Natural killer cell (primary cell): ENCODE measurements around the gene CGNL1. TPM values are rescaled to one million over a fixed set of nuclear protein-coding genes. Genes with fewer than 3 reads are reported as not detected.

Experiments used
- ATAC-seq, 3 donors: fragments of 150-1000 bp in 2 of 3; fragments of 200-7000 bp in 1 of 3; cut with Tn5 transposase; 1 replicate in 1 of 3; 2 replicates in 2 of 3; pipeline ENCODE4 v1.10.0; 2021; ENCODE audit warnings: mild to moderate bottlenecking in 2 of 3, moderate library complexity in 2 of 3
- DNase-seq, 2 donors: peaks; one replicate each; pipeline versions ENCODE4 v3.0.0 to v3.0.0-alpha.2; 2013 to 2021; ENCODE audit warnings: mixed read lengths in 1 of 2
- H3K27ac ChIP-seq: one replicate; pipeline ENCODE4 v1.5.1; 2013; ENCODE audit warnings: mild to moderate bottlenecking, low read length
- H3K27me3 ChIP-seq: one replicate; pipeline ENCODE4 v1.6.1; 2013; ENCODE audit warnings: low read length; ENCODE audit not compliant: control insufficient read depth, insufficient read depth
- H3K36me3 ChIP-seq: one replicate; pipeline ENCODE4 v1.6.1; 2013; ENCODE audit warnings: low read length; ENCODE audit not compliant: control insufficient read depth, insufficient read depth
- H3K4me1 ChIP-seq: one replicate; pipeline ENCODE4 v1.6.1; 2013; ENCODE audit warnings: low read length; ENCODE audit not compliant: control insufficient read depth, insufficient read depth
- H3K4me3 ChIP-seq: one replicate; pipeline ENCODE4 v1.5.1; 2013; ENCODE audit warnings: low read length
- H3K9me3 ChIP-seq: one replicate; pipeline ENCODE4 v1.6.1; 2013; ENCODE audit warnings: low read length; ENCODE audit not compliant: control insufficient read depth, insufficient read depth
- H3K27ac Mint-ChIP-seq, 2 donors: one replicate each; pipeline ENCODE4 v1.8.0; 2022; ENCODE audit warnings: mild to moderate bottlenecking in 2 of 2, mixed read lengths in 2 of 2, moderate library complexity in 1 of 2
- H3K27me3 Mint-ChIP-seq, 2 donors: one replicate each; pipeline ENCODE4 v1.8.0; 2022; ENCODE audit warnings: low read depth in 2 of 2, mixed read lengths in 2 of 2
- H3K36me3 Mint-ChIP-seq: one replicate; pipeline ENCODE4 v1.8.0; 2022; ENCODE audit warnings: mixed read lengths
- H3K4me1 Mint-ChIP-seq, 2 donors: one replicate each; pipeline ENCODE4 v1.8.0; 2022; ENCODE audit warnings: mixed read lengths in 2 of 2
- H3K4me3 Mint-ChIP-seq: one replicate; pipeline ENCODE4 v1.8.0; 2022; ENCODE audit warnings: mild to moderate bottlenecking, moderate library complexity, mixed read lengths
- H3K9me3 Mint-ChIP-seq, 2 donors: one replicate each; pipeline ENCODE4 v1.8.0; 2022; ENCODE audit warnings: mixed read lengths in 2 of 2
- WGBS: methylation state at CpG from one replicate; pipeline ENCODE4 v1.1.7; 2013; ENCODE audit warnings: missing lambda C conversion rate; ENCODE audit not compliant: insufficient coverage; 5-methylcytosine and 5-hydroxymethylcytosine counted together
- intact Hi-C: fragments of 100-400 bp; cut with micrococcal nuclease; formaldehyde crosslinking; loops from one replicate; pipeline ENCODE4 v1.14.2; 2022
- total RNA-seq, 4 donors: library from RNA; stranded (reverse); fragments of 120-200 nt in 1 of 4; gene quantifications; one replicate each; pipeline versions ENCODE4 v1.2.3 to v1.2.4, GENCODE V29; 2013 to 2022
- TF ChIP-seq, protein P1 (sequence below): fragments of 200-600 bp; IDR thresholded peaks from one replicate; pipeline ENCODE4 v1.8.0; 2022; ENCODE audit warnings: antibody characterized with exemption

CGNL1 gene
- total RNA-seq, 3 donors from 2014 or later (not counting 1 experiment from before 2014, with no cell fraction given), result not detected

DNA sequence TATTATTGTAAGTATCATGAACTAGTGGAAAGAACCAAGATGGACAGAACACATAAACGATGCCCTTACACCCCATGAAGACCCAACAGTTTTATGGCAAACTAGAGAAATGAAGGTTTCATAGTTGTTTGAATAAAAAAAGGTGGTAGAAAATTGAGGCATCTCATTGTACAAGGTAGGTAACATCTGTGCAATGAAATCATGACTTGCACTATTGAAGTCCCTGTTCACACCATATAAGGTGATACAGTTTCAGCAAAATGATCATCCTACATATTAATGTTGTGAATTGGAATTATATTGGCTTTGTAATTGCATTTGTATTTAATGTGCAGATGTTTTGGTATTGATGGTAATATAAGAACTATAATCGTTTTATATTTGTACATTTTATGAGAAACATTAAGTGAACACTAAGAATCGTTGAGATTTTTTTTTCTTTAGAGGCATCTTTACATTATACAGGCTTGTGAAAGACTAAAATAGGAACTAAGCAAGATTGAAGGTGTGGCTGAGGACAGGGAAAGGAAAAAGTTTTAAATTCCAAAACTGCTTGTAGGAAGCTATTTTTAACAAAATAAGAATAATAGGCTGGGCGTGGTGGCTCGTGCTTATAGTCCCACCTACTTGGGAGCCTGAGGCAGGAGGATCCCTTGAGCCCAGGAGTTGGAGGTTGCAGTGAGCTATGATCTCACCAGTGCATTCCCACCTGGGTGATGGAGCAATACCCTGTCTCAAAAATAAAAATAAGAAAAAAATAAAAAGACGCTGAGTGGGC is 48.5 kb downstream of the CGNL1 start:
- no peak overlapping the region for H3K4me3 ChIP-seq
- Mint-ChIP-seq H3K4me3 (no peak overlapping the region), H3K27me3 (peaks cover 14 to 30% of the 10 kb centered on the region in 2 donors), H3K36me3 (no peaks in the 10 kb centered on the region), H3K9me3 (no peaks in the 10 kb centered on the region), H3K27ac (no peak overlapping the region), H3K4me1 (no peaks in the 10 kb centered on the region)
- no peak for ATAC-seq
- H3K27ac ChIP-seq, result no peak overlapping the region
- 97% methylated on average over 3 of the region's 6 CpGs for WGBS
- TF ChIP-seq, protein P1, sequence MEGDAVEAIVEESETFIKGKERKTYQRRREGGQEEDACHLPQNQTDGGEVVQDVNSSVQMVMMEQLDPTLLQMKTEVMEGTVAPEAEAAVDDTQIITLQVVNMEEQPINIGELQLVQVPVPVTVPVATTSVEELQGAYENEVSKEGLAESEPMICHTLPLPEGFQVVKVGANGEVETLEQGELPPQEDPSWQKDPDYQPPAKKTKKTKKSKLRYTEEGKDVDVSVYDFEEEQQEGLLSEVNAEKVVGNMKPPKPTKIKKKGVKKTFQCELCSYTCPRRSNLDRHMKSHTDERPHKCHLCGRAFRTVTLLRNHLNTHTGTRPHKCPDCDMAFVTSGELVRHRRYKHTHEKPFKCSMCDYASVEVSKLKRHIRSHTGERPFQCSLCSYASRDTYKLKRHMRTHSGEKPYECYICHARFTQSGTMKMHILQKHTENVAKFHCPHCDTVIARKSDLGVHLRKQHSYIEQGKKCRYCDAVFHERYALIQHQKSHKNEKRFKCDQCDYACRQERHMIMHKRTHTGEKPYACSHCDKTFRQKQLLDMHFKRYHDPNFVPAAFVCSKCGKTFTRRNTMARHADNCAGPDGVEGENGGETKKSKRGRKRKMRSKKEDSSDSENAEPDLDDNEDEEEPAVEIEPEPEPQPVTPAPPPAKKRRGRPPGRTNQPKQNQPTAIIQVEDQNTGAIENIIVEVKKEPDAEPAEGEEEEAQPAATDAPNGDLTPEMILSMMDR, result no peak
- no peaks in the 10 kb centered on the region for H3K9me3 ChIP-seq
- intact Hi-C loops, result no loop called here
- H3K4me1 ChIP-seq, result no peaks in the 10 kb centered on the region
- no peak for DNase-seq
- no peaks in the 10 kb centered on the region for H3K36me3 ChIP-seq
- H3K27me3 ChIP-seq, result no peaks in the 10 kb centered on the region

DNA sequence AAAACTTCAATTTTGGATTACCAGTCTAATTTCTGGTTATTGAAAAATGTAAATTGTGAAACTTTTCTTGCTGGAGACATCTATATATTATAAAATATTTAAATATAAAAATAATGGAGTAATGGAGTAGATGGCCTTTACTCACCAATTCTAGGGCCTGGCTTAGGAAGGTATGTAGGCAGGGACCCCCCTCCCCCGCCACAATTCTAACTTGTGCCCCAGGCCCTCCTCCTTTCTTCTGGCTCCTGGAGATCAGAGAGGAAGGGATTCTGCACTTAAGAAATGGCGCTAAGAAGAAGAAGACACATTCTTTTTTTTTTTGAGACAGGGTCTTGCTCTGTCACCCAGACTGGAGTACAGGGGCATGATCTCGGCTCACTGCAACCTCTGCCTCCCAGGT is 49.5 kb downstream of the CGNL1 start:
- Mint-ChIP-seq H3K4me1 (no peaks in the 10 kb centered on the region), H3K27ac (no peak overlapping the region), H3K27me3 (peaks cover 14 to 26% of the 10 kb centered on the region in 2 donors), H3K4me3 (no peak overlapping the region), H3K9me3 (no peaks in the 10 kb centered on the region), H3K36me3 (no peaks in the 10 kb centered on the region)
- no peaks in the 10 kb centered on the region for H3K9me3 ChIP-seq
- TF ChIP-seq, protein P1, result no peak
- intact Hi-C loops, result no loop called here
- H3K36me3 ChIP-seq, result no peaks in the 10 kb centered on the region
- H3K27me3 ChIP-seq, result no peaks in the 10 kb centered on the region
- DNase-seq (no peak), ATAC-seq (no peak)
- H3K4me1 ChIP-seq, result no peaks in the 10 kb centered on the region
- no peak overlapping the region for H3K27ac ChIP-seq
- H3K4me3 ChIP-seq, result no peak overlapping the region
- WGBS, result 100% methylated on average over 1 of the region's 3 CpGs

GRCh38 chr15:57427367-57427821 is 51.1 kb downstream of the CGNL1 start:
- Mint-ChIP-seq H3K9me3 (no peaks in the 10 kb centered on the region), H3K4me3 (no peak overlapping the region), H3K27ac (no peak overlapping the region), H3K4me1 (no peaks in the 10 kb centered on the region), H3K36me3 (no peaks in the 10 kb centered on the region), H3K27me3 (peaks cover 14 to 25% of the 10 kb centered on the region in 2 donors)
- H3K4me3 ChIP-seq, result no peak overlapping the region
- H3K36me3 ChIP-seq, result no peaks in the 10 kb centered on the region
- TF ChIP-seq, protein P1, result no peak
- no peak for DNase-seq
- H3K4me1 ChIP-seq, result no peaks in the 10 kb centered on the region
- 88% methylated on average over 9 of the region's 9 CpGs for WGBS
- no peaks in the 10 kb centered on the region for H3K27me3 ChIP-seq
- H3K27ac ChIP-seq, result no peak overlapping the region
- intact Hi-C loops, result no loop called here
- ATAC-seq, result no peak
- H3K9me3 ChIP-seq, result no peaks in the 10 kb centered on the region
